ENCODE data around the gene EFS.
"Not testable (repeated sequence)": the region's sequence is repeated elsewhere in the genome, so short reads cannot be mapped to it uniquely, and the experiment has no call there.

EFS gene

DNA sequence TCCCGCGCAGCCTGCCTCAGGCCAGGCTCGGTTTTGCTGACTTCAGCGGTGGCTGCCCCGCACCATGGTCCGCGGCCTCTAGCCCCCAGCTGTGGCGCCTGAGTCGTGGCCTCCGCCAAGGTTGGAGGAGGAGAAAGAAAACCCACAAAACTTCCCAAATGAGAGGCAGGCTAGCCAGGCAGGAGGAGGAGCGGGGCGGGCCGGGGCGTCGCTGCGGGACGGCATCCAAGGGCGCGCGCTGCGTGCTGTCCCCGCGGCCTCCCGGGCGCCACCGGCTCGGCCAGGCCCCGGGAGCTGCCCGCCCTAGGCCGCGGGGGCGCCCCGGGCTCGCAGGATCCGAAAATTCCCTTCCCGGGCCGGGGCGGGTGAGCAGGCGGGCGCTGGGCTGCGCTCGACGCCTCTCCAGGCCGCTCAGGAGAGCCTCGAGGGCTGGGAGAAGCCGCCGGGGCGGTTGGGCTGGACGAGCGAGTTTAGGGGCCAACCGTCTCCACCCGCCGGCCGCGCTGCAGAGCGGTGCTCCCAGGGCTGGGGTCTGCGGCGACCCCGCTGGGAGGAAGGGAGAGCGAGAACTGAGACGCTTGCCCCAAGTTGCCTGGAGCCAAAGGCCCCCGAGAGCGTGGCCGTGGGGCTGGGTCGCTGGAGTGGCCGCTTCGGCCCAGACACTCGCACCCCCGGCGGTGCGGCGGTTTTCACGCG is at the start of gene EFS:
Gene EFS (minus strand): TSS at position 137 of the 696 bp plus-strand sequence. CDS start 147 bp downstream, outside the sequence.
- DNase-seq, result no peak

DNA sequence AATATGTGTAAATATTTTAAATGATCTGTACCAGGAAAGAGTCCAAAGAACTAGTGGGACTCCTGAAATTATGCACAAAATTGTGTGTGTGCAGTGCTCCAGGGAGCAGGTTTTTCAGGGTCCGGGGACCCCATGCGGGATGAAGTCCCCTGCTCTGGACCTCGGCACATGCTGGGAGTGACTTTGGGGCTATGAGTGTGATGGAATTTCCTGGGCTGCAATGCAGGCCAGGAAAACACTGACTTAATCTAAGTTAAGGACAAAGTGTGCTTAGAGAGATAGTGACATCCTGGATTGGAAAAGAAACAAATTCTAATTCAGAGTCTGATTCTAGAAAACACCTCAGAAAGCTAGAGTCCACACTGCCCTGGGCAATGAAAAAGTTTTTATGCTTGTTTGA is 49.3 kb upstream of the EFS start:
- DNase-seq, result no peak

GRCh38 chr14:23413681-23414080 is 48.7 kb upstream of the EFS start:
- no peak for DNase-seq

DNA sequence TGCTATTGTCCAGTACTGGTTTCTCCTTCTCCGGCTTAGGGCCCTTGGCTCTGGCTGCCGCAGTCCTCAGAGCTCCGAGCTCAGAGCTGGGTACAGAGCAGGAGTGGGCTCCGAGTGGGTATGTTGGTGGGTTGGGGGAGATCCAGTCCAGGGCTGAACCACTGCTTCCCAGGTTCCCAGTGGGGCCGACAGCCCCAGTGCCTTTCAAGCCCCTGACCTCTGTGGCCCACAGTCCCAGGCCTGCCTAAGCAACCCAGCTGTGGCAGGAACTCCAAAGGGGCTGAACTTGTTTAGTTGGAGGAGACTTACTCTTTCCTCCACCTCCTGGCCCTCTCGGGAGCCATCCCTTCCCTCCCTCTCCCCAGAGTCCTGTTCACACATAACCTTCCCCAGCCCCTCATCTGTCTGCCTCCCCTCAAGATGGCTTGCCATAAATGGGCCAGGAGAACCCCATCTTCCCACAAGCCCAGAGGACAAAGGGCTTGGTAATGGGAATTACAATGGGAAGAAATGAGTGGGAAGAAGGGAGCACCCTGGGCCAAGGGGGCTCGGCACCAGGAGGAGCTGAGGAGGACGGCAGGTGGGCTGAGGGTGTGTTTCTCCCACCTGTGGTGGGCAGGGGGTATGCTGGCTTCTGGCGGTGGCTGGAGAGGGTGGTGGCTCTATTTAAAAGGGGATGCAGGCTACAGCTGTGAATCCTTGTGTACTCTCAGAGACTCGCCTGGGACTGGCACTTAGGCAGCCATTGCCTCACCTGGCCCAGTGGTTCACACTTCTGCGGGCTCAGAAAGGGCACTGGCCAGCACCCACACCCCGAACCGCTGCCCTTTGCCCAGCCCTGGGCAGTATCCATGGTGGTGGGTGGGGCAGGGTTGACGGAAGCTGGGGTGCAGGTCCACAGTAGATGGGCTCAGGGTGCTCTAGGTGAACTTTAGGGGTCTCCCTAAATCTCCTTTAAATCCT is 46.9 kb upstream of the EFS start:
- DNase-seq, result no peak

DNA sequence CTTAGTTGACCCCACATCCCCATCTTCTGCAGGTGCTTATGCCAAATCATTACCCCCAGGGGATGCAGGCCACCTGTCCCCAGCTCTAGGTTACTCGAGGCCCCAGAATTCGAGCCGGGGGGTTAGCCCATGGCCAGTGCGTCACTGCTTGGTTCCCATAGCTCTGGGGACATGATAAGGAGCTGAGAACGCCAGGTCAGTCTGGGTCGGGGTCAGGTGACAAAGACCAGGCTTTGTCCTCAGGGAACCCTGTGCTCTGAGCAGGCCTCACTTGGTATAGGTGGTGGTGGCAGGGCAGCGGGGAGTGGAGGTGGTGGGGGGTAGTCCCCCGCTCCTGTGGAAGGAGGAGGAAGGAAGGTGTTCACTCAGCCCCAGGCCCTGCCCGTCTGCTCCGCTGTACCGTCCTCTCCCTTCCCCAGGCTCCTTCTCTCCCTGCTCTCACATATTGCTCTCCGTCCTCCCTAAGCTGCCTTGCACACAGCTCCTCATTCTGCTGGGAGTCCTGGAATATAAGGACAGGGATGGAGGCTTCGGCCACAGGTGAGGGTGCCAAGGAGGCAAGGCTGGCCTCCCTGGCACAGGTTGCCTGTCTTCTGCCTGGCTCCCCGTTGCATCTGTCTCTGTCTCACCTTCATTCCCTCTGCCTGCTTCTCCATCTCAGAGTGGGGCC is 45.1 kb upstream of the EFS start:
- no peak for DNase-seq

GRCh38 chr14:23409475-23409874 is 44.5 kb upstream of the EFS start:
- no peak for DNase-seq

GRCh38 chr14:23408307-23408630 is 43.3 kb upstream of the EFS start:
- no peak for DNase-seq

GRCh38 chr14:23407516-23408306 is 42.7 kb upstream of the EFS start, which contains the start of gene MYH6:
MYH6 (minus strand) TSS chr14:23408273; CDS start chr14:23407223, 1,050 bp downstream.
- no peak for DNase-seq

GRCh38 chr14:23406725-23407355 is 41.9 kb upstream of the EFS start:
- DNase-seq, result no peak

- DNase-seq, result no peak
These were observed 41.3 kb upstream of the EFS start for GRCh38 chr14:23406244-23406643.

GRCh38 chr14:23405516-23406025 is 40.6 kb upstream of the EFS start:
- DNase-seq, result no peak

GRCh38 chr14:23405096-23405495 is 40.1 kb upstream of the EFS start:
- DNase-seq, result no peak

DNA sequence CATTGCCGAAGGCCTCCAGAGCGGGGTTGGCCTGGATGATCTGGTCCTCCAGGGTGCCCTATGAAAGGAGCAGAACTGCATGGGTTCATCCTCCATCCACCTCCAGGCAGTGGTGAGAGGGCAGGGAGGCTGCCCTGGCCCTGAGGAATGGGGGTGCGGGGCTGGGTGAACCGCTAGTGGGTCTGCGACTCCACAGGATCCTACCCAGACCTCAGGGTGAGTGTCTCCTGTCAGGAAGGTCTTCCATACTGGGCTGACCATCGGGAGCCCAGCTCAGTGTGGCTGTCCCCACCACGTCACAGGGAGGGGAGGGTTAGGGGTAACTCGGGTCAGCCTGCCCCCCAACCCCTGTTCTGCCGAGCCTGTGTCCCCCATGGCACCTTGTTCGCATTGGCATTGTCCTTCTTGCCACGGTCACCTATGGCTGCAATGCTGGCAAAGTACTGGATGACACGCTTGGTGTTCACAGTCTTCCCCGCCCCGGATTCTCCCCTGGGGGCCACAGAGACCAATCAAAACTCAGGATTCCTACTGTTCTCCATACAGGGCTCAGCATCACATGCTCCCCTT is 39.4 kb upstream of the EFS start:
- no peak for DNase-seq

DNA sequence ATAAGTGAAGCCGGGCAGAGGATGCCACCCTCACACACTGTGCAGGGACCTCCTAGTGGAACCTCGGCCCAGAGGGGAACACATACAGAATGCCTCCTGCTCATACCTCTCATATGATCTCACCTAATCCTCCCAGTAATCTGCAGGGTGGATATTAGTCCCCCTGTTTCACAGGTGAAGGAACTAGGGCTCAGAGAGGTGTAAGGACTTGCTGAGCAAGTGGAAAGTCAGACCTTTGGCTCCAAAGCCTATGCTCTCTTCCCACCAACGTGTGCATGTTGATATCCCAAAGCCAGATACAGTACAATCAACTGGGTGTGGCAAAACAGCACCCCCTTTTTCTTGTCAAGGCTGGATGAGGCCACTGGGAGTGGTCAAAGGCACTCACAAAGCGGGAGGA is 38.9 kb upstream of the EFS start:
- DNase-seq, result no peak

GRCh38 chr14:23403139-23403438 is 38.1 kb upstream of the EFS start:
- DNase-seq, result no peak

DNA sequence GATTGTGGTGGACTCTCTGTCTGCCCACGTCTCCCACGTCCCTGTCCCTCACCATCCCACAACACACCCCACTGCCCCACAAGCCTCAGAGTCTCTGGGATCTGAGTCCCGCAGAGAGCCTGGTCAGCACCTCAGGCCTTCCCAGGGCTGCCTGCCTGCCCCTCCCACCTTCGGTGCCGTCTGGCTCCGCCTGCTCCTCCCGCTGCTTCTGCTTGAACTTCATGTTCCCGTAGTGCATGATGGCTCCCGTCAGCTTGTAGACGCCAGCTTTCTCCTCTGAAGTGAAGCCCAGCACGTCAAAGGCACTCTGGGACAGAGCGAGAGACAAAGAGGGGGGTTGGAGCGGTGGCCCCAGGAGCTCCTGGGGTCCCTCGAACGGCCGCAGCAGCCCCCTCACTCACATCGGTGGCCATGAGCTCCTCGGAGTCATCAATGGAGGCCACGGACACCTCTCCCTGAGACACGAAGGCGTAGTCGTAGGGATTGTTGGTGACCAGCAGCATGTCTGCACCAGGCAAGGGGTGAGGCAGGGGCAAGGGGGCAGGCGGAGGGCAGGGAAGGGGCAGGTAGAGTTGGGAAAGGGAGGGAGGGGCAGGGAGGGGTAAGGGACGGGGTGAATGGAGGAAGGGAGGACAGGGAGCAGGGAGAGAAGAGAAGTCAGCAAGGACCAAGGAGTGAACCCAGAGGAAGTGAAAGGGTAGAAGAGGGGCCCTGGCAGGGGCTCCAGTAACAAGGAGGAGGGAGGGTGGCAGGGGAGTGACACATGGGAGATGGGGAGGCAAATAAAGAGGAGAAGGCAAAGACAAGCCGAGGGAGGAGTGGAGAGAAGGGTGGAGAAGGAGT is 37.5 kb upstream of the EFS start:
- no peak for DNase-seq

- DNase-seq, result no peak
These were observed 36.3 kb upstream of the EFS start for GRCh38 chr14:23401291-23401690.

DNA sequence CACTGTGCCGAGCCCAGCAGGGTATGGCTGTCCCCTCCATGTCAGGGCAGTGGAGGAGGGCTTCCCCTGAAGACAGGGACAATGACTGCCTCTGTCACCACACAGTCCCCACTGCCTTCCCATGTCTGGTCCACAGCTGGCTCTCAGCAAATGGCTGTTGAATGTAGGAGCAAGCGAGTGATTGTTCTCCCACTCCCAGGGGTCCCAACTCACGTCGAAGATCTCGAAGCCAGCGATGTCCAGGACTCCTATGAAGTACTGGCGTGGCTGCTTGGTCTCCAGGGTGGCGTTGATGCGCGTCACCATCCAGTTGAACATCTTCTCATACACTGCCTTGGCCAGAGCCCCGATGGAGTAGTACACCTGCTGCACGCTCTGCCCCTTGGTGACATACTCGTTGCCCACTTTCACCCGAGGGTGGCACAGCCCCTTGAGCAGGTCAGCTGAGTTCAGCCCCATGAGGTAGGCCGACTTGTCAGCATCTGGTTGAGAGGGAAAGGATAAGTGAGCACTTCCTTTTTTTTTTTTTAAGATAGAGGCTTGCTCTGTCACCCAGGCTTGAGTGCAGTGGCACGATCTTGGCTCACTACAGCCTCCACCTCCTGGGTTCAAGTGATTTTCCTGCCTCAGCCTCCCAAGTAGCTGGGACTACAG is 35.7 kb upstream of the EFS start:
- DNase-seq, result not testable (repeated sequence)

DNA sequence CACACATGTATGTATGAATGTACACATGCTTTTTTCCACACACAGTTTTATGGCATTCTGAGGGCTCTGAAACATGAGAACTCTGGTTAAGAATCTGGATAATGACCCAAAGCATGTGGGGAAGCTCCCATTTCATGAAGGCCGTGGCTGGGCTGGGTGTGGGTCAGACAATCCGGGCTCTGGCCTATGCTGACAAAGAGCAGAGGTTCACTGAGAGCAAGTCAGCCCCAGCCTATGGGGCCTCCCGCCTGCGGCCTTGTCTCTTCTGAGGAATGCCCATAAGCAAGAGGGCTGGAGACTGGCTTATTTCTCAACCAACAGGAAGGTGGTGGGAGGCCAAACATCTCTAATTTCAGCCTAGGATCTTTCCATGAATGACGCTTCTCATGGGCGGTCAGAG is 34.6 kb upstream of the EFS start:
- DNase-seq, result no peak

GRCh38 chr14:23399136-23399535 is 34.2 kb upstream of the EFS start:
- no peak for DNase-seq
